ENCODE results near the gene CAD.

CAD gene

DNA sequence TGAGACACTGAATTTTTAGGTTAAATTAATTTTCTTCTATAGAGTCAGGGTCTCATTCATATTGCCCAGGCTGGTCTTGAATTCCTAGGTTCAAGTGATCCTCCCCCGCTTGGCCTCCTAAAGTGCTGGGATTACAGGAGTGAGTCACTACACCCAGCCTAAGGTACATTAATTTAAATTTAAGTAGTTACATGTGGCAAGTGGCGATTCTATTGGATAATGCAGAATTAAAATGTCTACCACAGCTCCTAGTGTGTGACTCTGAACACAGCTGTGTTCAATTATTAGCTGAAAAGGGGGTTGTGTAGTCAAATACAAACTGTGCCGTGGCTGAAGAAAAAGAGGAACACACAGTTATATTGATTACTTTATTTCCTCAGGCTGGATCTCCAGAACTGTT lies 2.2 kb upstream of the CAD start:
- H3K79me2 ChIP-seq (ENCODE audit: insufficient read depth, low read length), result peaks cover 57% of the 10 kb centered on the region
- TF ChIP-seq EZH2phosphoT487 (IDR thresholded peaks at IDR 0.05; ENCODE audit: borderline replicate concordance), result no peak
- TF ChIP-seq, protein P1, sequence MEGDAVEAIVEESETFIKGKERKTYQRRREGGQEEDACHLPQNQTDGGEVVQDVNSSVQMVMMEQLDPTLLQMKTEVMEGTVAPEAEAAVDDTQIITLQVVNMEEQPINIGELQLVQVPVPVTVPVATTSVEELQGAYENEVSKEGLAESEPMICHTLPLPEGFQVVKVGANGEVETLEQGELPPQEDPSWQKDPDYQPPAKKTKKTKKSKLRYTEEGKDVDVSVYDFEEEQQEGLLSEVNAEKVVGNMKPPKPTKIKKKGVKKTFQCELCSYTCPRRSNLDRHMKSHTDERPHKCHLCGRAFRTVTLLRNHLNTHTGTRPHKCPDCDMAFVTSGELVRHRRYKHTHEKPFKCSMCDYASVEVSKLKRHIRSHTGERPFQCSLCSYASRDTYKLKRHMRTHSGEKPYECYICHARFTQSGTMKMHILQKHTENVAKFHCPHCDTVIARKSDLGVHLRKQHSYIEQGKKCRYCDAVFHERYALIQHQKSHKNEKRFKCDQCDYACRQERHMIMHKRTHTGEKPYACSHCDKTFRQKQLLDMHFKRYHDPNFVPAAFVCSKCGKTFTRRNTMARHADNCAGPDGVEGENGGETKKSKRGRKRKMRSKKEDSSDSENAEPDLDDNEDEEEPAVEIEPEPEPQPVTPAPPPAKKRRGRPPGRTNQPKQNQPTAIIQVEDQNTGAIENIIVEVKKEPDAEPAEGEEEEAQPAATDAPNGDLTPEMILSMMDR (conservative IDR thresholded peaks at IDR 0.05; ENCODE audit: low read length), result no peak

DNA sequence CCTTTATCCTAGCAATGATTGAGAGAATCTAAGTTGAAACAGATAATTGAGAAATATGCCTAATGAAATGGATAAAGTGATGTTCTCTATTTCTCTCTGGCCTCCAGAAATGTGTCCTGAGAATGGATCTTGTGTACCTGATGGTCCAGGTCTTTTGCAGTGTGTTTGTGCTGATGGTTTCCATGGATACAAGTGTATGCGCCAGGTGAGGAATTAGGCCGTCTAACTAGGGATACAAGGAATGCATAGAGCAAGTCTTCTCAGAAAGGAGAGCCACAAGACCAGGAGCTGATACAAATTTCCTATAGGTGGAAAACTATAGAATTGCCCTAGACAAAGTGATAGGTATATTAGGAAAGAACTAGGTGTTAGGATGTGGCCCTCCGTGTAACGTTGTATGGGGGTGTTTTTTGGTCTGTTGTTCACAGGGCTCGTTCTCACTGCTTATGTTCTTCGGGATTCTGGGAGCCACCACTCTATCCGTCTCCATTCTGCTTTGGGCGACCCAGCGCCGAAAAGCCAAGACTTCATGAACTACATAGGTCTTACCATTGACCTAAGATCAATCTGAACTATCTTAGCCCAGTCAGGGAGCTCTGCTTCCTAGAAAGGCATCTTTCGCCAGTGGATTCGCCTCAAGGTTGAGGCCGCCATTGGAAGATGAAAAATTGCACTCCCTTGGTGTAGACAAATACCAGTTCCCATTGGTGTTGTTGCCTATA lies 592 bp upstream of the CAD start:
- H3K4me1 ChIP-seq (ENCODE audit: insufficient read depth, low read length, poor library complexity, severe bottlenecking), result peaks cover 42% of the 10 kb centered on the region
- peak overlapping the region; percentile 78; the same call in 1 of the 2 replicates for H2AFZ ChIP-seq (ENCODE audit: low read length)
- no peak for TF ChIP-seq EZH2phosphoT487 (IDR thresholded peaks at IDR 0.05; ENCODE audit: borderline replicate concordance)
- TF ChIP-seq, protein P1 (conservative IDR thresholded peaks at IDR 0.05; ENCODE audit: low read length), result no peak
- peak overlapping the region; percentile 81 for H3K4me3 ChIP-seq (ENCODE audit: low read length, poor library complexity, severe bottlenecking)
- 0 out of 2 replicates have a peak, but pooled peaks cover 2% of the 10 kb centered on the region for H3K36me3 ChIP-seq (ENCODE audit: insufficient read depth, low read length)
- H3F3A ChIP-seq (ENCODE audit: low read depth), result no peaks in the 10 kb centered on the region
- no peaks in the 10 kb centered on the region for H3K9me3 ChIP-seq (ENCODE audit: insufficient read depth, low read depth, low read length)
- H3K27me3 ChIP-seq (ENCODE audit: insufficient read depth, low read length, poor library complexity, severe bottlenecking), result no peaks in the 10 kb centered on the region
- H3K79me2 ChIP-seq (ENCODE audit: insufficient read depth, low read length), result peaks cover 48% of the 10 kb centered on the region
- no peaks in the 10 kb centered on the region for H3K9me2 ChIP-seq (replicated peaks; ENCODE audit: low read depth, low read length)
- H3K9ac ChIP-seq (ENCODE audit: low read depth, low read length, poor library complexity, severe bottlenecking), result peak overlapping the region; percentile 96
- no peaks in the 10 kb centered on the region for H4K20me1 ChIP-seq (ENCODE audit: insufficient read depth, low read length, poor library complexity, severe bottlenecking)
- peak overlapping the region; percentile 77 for H3K4me2 ChIP-seq (ENCODE audit: low read depth, low read length, poor library complexity, severe bottlenecking)

More for the DNA sequence above, 2.2 kb upstream of the CAD start:
- Histone ChIP-seq H3K9me2 (replicated peaks; ENCODE audit: low read depth, low read length) (no peaks in the 10 kb centered on the region), H2AFZ (ENCODE audit: low read length) (no peak overlapping the region), H3K9ac (ENCODE audit: low read depth, low read length, poor library complexity, severe bottlenecking) (no peak overlapping the region), H3F3A (ENCODE audit: low read depth) (no peaks in the 10 kb centered on the region), H3K36me3 (ENCODE audit: insufficient read depth, low read length) (no peaks in the 10 kb centered on the region), H4K20me1 (ENCODE audit: insufficient read depth, low read length, poor library complexity, severe bottlenecking) (no peaks in the 10 kb centered on the region), H3K4me1 (ENCODE audit: insufficient read depth, low read length, poor library complexity, severe bottlenecking) (peaks cover 42% of the 10 kb centered on the region), H3K27me3 (ENCODE audit: insufficient read depth, low read length, poor library complexity, severe bottlenecking) (no peaks in the 10 kb centered on the region), H3K4me2 (ENCODE audit: low read depth, low read length, poor library complexity, severe bottlenecking) (no peak overlapping the region), H3K9me3 (ENCODE audit: insufficient read depth, low read depth, low read length) (no peaks in the 10 kb centered on the region), H3K4me3 (ENCODE audit: low read length, poor library complexity, severe bottlenecking) (no peak overlapping the region)

DNA sequence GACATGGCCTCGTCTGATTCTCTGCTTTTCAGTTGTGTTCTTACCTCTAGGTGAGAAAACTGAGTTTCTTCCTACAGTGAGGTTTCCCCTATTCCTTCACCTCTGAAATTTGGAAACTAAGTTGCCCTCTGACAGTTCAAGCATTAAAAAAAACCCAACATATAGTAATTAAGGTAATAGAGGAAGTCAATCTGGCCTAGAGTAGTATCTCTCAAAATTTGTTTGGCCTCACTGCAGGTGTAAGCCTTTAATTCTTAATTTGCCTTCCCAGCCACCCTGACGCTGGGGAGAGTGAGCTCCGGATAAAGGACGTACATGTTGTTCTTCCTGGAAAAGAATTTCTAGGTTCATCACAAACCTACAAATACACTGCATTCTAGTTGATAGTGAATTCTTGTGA lies 1.4 kb downstream of the CAD start:
- Histone ChIP-seq H3K9me3 (ENCODE audit: insufficient read depth, low read depth, low read length) (no peaks in the 10 kb centered on the region), H3F3A (ENCODE audit: low read depth) (no peaks in the 10 kb centered on the region), H3K27me3 (ENCODE audit: insufficient read depth, low read length, poor library complexity, severe bottlenecking) (no peaks in the 10 kb centered on the region), H3K9ac (ENCODE audit: low read depth, low read length, poor library complexity, severe bottlenecking) (peak overlapping the region; percentile 96), H3K4me3 (ENCODE audit: low read length, poor library complexity, severe bottlenecking) (peak overlapping the region; percentile 81), H4K20me1 (ENCODE audit: insufficient read depth, low read length, poor library complexity, severe bottlenecking) (no peaks in the 10 kb centered on the region), H3K4me1 (ENCODE audit: insufficient read depth, low read length, poor library complexity, severe bottlenecking) (peaks cover 31% of the 10 kb centered on the region), H3K9me2 (replicated peaks; ENCODE audit: low read depth, low read length) (no peaks in the 10 kb centered on the region), H3K79me2 (ENCODE audit: insufficient read depth, low read length) (peaks cover 34% of the 10 kb centered on the region), H3K36me3 (ENCODE audit: insufficient read depth, low read length) (peaks cover 18% of the 10 kb centered on the region; the same call in 1 of the 2 replicates), H3K4me2 (ENCODE audit: low read depth, low read length, poor library complexity, severe bottlenecking) (peak overlapping the region; percentile 77), H2AFZ (ENCODE audit: low read length) (no peak overlapping the region)
- TF ChIP-seq, protein P1 (conservative IDR thresholded peaks at IDR 0.05; ENCODE audit: low read length), result no peak
- no peak for TF ChIP-seq EZH2phosphoT487 (IDR thresholded peaks at IDR 0.05; ENCODE audit: borderline replicate concordance)
